HepG2 (cell line): Measurements from ENCODE around the gene BPIFB6. TPM values are rescaled to one million over a fixed set of nuclear protein-coding genes. Genes with fewer than 3 reads are reported as not detected.
A peak's percentile ranks its signal among the peaks of the same experiment; 100 is the strongest.

Source experiments
- MAFG ChIP-seq: sonication (generic); formaldehyde crosslinking; IDR thresholded peaks from 2 replicates; pipeline ENCODE4 v1.5.1; 2020; ENCODE audit warnings: mild to moderate bottlenecking, missing genetic modification reagents
- MTERF4 ChIP-seq: sonication (generic); formaldehyde crosslinking; IDR thresholded peaks from 2 replicates; pipeline ENCODE4 v1.8.0; 2023; ENCODE audit warnings: mild to moderate bottlenecking, missing genetic modification reagents
- ZC3H13 ChIP-seq: sonication (generic); formaldehyde crosslinking; IDR thresholded peaks from 2 replicates; pipeline ENCODE4 v1.8.1; 2023; ENCODE audit warnings: mild to moderate bottlenecking, missing genetic modification reagents, moderate library complexity
- ZFP36L2 ChIP-seq: sonication (generic); formaldehyde crosslinking; IDR thresholded peaks from 2 replicates; pipeline ENCODE4 v1.4.0; 2020; ENCODE audit warnings: missing genetic modification reagents
- ZNF24 ChIP-seq: fragments of 450-650 bp; IDR thresholded peaks from 2 replicates; pipeline ENCODE4 v1.6.1; 2017; ENCODE audit warnings: antibody characterized with exemption, mild to moderate bottlenecking
- ZNF260 ChIP-seq: sonication (generic); formaldehyde crosslinking; IDR thresholded peaks from 2 replicates; pipeline ENCODE4 v1.4.0; 2020; ENCODE audit warnings: missing genetic modification reagents, low read depth, mild to moderate bottlenecking, borderline replicate concordance
- ZNF614 ChIP-seq: IDR thresholded peaks from 2 replicates; pipeline ENCODE4 v1.6.1; 2018; ENCODE audit warnings: missing biosample characterization, missing genetic modification reagents, inconsistent platforms, borderline replicate concordance
- ZNF672 ChIP-seq: sonication (generic); formaldehyde crosslinking; IDR thresholded peaks from 2 replicates; pipeline ENCODE4 v1.8.1; 2022; ENCODE audit warnings: missing genetic modification reagents
- ZNF674 ChIP-seq: sonication (generic); formaldehyde crosslinking; IDR thresholded peaks from 2 replicates; pipeline ENCODE4 v1.5.0; 2020; ENCODE audit warnings: low read depth, mild to moderate bottlenecking, missing genetic modification reagents
- ZSCAN29 ChIP-seq: sonication (generic); formaldehyde crosslinking; conservative IDR thresholded peaks from 2 replicates; pipeline ENCODE4 v1.4.0; 2020; ENCODE audit warnings: mild to moderate bottlenecking, missing genetic modification reagents
- polyA plus RNA-seq, 8 experiments: library from polyadenylated mRNA; depleted of rRNA in 3 of 8; stranded (reverse) in 7 of 8; unstranded in 1 of 8; fragments of >200 nt; fragmentation: Illumina TruSeq in 4 of 8; extraction: Trizol in 4 of 8; gene quantifications; 2 replicates each; pipeline versions ENCODE4 v1.2.1 to v1.2.3, GENCODE V29; 2011 to 2016; ENCODE audit warnings: low read depth in 4 of 8, missing spikeins in 1 of 8, mixed read lengths in 1 of 8; ENCODE audit not compliant: insufficient read depth in 1 of 8
- total RNA-seq, 5 experiments: library from RNA; depleted of rRNA; stranded (reverse); fragments of >200 nt; fragmentation: Illumina TruSeq; extraction: Trizol; gene quantifications; 2 replicates each; pipeline ENCODE4 v1.2.3, GENCODE V29; 2016; ENCODE audit warnings: low read depth in 1 of 5
- TF ChIP-seq, protein P1 (sequence below): sonication (generic); formaldehyde crosslinking; IDR thresholded peaks from 2 replicates; pipeline ENCODE4 v1.9.0; 2021; ENCODE audit warnings: mild to moderate bottlenecking, missing genetic modification reagents
- TF ChIP-seq, protein P2 (sequence below): sonication (generic); formaldehyde crosslinking; IDR thresholded peaks from 2 replicates; pipeline ENCODE4 v1.5.1; 2020; ENCODE audit warnings: missing genetic modification reagents, mild to moderate bottlenecking, borderline replicate concordance
- TF ChIP-seq, protein P3 (sequence below): sonication (generic); formaldehyde crosslinking; IDR thresholded peaks from 2 replicates; pipeline ENCODE4 v1.5.0; 2020; ENCODE audit warnings: mild to moderate bottlenecking, missing genetic modification reagents
- TF ChIP-seq, protein P4 (sequence below): sonication (generic); formaldehyde crosslinking; IDR thresholded peaks from 2 replicates; pipeline ENCODE4 v1.4.0; 2020; ENCODE audit warnings: missing genetic modification reagents, mild to moderate bottlenecking, borderline replicate concordance

Gene BPIFB6
- total and polyA plus RNA-seq, 2 of the 13 experiments (the other 11 are each of a cell fraction or from before 2014, with no cell fraction given) = 0.13 to 1.7 TPM

- TF ChIP-seq, protein P1, sequence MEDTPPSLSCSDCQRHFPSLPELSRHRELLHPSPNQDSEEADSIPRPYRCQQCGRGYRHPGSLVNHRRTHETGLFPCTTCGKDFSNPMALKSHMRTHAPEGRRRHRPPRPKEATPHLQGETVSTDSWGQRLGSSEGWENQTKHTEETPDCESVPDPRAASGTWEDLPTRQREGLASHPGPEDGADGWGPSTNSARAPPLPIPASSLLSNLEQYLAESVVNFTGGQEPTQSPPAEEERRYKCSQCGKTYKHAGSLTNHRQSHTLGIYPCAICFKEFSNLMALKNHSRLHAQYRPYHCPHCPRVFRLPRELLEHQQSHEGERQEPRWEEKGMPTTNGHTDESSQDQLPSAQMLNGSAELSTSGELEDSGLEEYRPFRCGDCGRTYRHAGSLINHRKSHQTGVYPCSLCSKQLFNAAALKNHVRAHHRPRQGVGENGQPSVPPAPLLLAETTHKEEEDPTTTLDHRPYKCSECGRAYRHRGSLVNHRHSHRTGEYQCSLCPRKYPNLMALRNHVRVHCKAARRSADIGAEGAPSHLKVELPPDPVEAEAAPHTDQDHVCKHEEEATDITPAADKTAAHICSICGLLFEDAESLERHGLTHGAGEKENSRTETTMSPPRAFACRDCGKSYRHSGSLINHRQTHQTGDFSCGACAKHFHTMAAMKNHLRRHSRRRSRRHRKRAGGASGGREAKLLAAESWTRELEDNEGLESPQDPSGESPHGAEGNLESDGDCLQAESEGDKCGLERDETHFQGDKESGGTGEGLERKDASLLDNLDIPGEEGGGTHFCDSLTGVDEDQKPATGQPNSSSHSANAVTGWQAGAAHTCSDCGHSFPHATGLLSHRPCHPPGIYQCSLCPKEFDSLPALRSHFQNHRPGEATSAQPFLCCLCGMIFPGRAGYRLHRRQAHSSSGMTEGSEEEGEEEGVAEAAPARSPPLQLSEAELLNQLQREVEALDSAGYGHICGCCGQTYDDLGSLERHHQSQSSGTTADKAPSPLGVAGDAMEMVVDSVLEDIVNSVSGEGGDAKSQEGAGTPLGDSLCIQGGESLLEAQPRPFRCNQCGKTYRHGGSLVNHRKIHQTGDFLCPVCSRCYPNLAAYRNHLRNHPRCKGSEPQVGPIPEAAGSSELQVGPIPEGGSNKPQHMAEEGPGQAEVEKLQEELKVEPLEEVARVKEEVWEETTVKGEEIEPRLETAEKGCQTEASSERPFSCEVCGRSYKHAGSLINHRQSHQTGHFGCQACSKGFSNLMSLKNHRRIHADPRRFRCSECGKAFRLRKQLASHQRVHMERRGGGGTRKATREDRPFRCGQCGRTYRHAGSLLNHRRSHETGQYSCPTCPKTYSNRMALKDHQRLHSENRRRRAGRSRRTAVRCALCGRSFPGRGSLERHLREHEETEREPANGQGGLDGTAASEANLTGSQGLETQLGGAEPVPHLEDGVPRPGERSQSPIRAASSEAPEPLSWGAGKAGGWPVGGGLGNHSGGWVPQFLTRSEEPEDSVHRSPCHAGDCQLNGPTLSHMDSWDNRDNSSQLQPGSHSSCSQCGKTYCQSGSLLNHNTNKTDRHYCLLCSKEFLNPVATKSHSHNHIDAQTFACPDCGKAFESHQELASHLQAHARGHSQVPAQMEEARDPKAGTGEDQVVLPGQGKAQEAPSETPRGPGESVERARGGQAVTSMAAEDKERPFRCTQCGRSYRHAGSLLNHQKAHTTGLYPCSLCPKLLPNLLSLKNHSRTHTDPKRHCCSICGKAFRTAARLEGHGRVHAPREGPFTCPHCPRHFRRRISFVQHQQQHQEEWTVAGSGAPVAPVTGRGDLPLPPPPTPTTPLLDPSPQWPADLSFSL (CRISPR knock-in tag) = no peak; the same call in 1 of the 2 replicates
- TF ChIP-seq ZSCAN29 = peak; percentile 99
- no peak for TF ChIP-seq ZFP36L2 (CRISPR knock-in tag)
- TF ChIP-seq, protein P2, sequence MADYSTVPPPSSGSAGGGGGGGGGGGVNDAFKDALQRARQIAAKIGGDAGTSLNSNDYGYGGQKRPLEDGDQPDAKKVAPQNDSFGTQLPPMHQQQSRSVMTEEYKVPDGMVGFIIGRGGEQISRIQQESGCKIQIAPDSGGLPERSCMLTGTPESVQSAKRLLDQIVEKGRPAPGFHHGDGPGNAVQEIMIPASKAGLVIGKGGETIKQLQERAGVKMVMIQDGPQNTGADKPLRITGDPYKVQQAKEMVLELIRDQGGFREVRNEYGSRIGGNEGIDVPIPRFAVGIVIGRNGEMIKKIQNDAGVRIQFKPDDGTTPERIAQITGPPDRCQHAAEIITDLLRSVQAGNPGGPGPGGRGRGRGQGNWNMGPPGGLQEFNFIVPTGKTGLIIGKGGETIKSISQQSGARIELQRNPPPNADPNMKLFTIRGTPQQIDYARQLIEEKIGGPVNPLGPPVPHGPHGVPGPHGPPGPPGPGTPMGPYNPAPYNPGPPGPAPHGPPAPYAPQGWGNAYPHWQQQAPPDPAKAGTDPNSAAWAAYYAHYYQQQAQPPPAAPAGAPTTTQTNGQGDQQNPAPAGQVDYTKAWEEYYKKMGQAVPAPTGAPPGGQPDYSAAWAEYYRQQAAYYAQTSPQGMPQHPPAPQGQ (CRISPR knock-in tag) = no peak; the same call in 1 of the 2 replicates
- TF ChIP-seq ZNF260 (CRISPR knock-in tag) = 0 out of 2 replicates have a peak, but pooled peaks have one; percentile 57
- TF ChIP-seq ZNF614 = peak; percentile 98
- peak; percentile 6 for TF ChIP-seq MTERF4 (CRISPR knock-in tag)
- TF ChIP-seq, protein P3, sequence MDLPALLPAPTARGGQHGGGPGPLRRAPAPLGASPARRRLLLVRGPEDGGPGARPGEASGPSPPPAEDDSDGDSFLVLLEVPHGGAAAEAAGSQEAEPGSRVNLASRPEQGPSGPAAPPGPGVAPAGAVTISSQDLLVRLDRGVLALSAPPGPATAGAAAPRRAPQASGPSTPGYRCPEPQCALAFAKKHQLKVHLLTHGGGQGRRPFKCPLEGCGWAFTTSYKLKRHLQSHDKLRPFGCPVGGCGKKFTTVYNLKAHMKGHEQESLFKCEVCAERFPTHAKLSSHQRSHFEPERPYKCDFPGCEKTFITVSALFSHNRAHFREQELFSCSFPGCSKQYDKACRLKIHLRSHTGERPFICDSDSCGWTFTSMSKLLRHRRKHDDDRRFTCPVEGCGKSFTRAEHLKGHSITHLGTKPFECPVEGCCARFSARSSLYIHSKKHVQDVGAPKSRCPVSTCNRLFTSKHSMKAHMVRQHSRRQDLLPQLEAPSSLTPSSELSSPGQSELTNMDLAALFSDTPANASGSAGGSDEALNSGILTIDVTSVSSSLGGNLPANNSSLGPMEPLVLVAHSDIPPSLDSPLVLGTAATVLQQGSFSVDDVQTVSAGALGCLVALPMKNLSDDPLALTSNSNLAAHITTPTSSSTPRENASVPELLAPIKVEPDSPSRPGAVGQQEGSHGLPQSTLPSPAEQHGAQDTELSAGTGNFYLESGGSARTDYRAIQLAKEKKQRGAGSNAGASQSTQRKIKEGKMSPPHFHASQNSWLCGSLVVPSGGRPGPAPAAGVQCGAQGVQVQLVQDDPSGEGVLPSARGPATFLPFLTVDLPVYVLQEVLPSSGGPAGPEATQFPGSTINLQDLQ (CRISPR knock-in tag) = peak; percentile 92
- TF ChIP-seq ZNF674 = 0 out of 2 replicates have a peak, but pooled peaks have one; percentile 56
- TF ChIP-seq MAFG (CRISPR knock-in tag) = no peak
- TF ChIP-seq, protein P4, sequence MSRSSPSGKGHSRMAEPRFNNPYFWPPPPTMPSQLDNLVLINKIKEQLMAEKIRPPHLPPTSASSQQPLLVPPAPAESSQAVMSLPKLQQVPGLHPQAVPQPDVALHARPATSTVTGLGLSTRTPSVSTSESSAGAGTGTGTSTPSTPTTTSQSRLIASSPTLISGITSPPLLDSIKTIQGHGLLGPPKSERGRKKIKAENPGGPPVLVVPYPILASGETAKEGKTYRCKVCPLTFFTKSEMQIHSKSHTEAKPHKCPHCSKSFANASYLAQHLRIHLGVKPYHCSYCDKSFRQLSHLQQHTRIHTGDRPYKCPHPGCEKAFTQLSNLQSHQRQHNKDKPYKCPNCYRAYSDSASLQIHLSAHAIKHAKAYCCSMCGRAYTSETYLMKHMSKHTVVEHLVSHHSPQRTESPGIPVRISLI (CRISPR knock-in tag) = peak; percentile 82; the same call in 1 of the 2 replicates
- peak; percentile 53; the same call in 1 of the 2 replicates for TF ChIP-seq ZNF24
- TF ChIP-seq ZC3H13 (CRISPR knock-in tag) = peak; percentile 88
- TF ChIP-seq ZNF672 (CRISPR knock-in tag) = no peak
Observed at GRCh38 chr20:33009214-33010132, 22.0 kb upstream of the BPIFB6 start (continued).
